Activated B cell treated with CpG ODN at 0.5 μM for 24 hours (primary cell): ENCODE measurements around the gene SMAD3. TPM values are rescaled to one million over a fixed set of nuclear protein-coding genes. Genes with fewer than 3 reads are reported as not detected.

Source experiments
- ATAC-seq: fragments of 200-7000 bp; cut with Tn5 transposase; one replicate; pipeline ENCODE4 v1.10.0; 2021; ENCODE audit warnings: low read depth, mild to moderate bottlenecking, moderate library complexity
- CTCF ChIA-PET: fragments of 350-600 bp; sonication (Branson Sonifier 250); formaldehyde crosslinking; loops from one replicate; lab custom pipeline; 2021; ENCODE audit warnings: antibody characterized with exemption; lab: Charles Lee
- POLR2A ChIA-PET: fragments of 350-600 bp; sonication (Branson Sonifier 250); formaldehyde crosslinking; loops from one replicate; lab custom pipeline; 2021; ENCODE audit warnings: antibody characterized with exemption; lab: Charles Lee
- DNase-seq: peaks from one replicate; pipeline ENCODE4 v3.0.0; 2022
- H3K27ac Mint-ChIP-seq: one replicate; pipeline ENCODE4 v1.8.0; 2020; ENCODE audit warnings: mixed read lengths
- H3K27me3 Mint-ChIP-seq: one replicate; pipeline ENCODE4 v1.8.0; 2021; ENCODE audit warnings: mixed read lengths
- H3K36me3 Mint-ChIP-seq: one replicate; pipeline ENCODE4 v1.8.0; 2021; ENCODE audit warnings: low read depth, mixed read lengths
- H3K4me1 Mint-ChIP-seq: one replicate; pipeline ENCODE4 v1.8.0; 2021; ENCODE audit warnings: mixed read lengths
- H3K4me3 Mint-ChIP-seq: one replicate; pipeline ENCODE4 v1.8.0; 2020; ENCODE audit warnings: mild to moderate bottlenecking, mixed read lengths
- H3K9me3 Mint-ChIP-seq: one replicate; pipeline ENCODE4 v1.8.0; 2020; ENCODE audit warnings: mixed read lengths
- intact Hi-C: fragments of 100-400 bp; cut with micrococcal nuclease; formaldehyde crosslinking; loops from one replicate; pipeline ENCODE4 v1.15.1; 2024
- total RNA-seq: library from RNA; stranded (reverse); gene quantifications from 2 replicates; pipeline ENCODE4 v1.2.3, GENCODE V29; 2022
- TF ChIP-seq, protein P1 (sequence below): fragments of 200-600 bp; IDR thresholded peaks from one replicate; pipeline ENCODE4 v1.8.0; 2022; ENCODE audit warnings: antibody characterized with exemption, mild to moderate bottlenecking

The SMAD3 gene
- total RNA-seq, 1 donor from 2014 or later = 118 TPM

DNA sequence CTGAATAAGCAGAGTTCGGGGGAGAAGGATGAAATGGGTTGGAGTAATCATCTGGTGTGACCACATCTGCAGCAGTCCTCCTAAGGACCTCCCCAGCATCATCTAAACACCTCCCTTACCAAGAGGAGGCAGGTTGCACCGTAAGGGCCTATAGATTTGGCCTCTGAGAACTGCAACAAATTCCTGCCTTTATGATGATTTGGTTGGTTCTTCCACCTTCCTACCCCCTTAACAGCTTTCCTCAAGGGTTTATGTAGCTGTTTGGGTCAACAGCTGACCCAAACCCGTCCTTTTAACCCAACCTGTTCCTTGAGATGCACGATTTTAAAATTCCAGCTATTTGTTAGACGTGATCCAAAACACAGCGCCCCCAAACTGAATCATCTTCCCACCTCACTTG lies 130.8 kb downstream of the SMAD3 start:
- DNase-seq = no peak
- POLR2A ChIA-PET = interaction anchor here (0.6 to 1.8 kb wide), 3 partner anchors 112 to 147 kb away, joined by 4 to 10 read pairs (median 4); partner anchors contain the start of gene SMAD3
- H3K4me1 Mint-ChIP-seq = peaks cover 21% of the 10 kb centered on the region
- H3K27ac Mint-ChIP-seq = no peak overlapping the region
- no peaks in the 10 kb centered on the region for H3K9me3 Mint-ChIP-seq
- no peak for ATAC-seq
- H3K4me3 Mint-ChIP-seq = no peak overlapping the region
- H3K27me3 Mint-ChIP-seq = no peaks in the 10 kb centered on the region
- H3K36me3 Mint-ChIP-seq = peaks cover 51% of the 10 kb centered on the region
- intact Hi-C loops = no loop called here
- TF ChIP-seq, protein P1, sequence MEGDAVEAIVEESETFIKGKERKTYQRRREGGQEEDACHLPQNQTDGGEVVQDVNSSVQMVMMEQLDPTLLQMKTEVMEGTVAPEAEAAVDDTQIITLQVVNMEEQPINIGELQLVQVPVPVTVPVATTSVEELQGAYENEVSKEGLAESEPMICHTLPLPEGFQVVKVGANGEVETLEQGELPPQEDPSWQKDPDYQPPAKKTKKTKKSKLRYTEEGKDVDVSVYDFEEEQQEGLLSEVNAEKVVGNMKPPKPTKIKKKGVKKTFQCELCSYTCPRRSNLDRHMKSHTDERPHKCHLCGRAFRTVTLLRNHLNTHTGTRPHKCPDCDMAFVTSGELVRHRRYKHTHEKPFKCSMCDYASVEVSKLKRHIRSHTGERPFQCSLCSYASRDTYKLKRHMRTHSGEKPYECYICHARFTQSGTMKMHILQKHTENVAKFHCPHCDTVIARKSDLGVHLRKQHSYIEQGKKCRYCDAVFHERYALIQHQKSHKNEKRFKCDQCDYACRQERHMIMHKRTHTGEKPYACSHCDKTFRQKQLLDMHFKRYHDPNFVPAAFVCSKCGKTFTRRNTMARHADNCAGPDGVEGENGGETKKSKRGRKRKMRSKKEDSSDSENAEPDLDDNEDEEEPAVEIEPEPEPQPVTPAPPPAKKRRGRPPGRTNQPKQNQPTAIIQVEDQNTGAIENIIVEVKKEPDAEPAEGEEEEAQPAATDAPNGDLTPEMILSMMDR = no peak
- CTCF ChIA-PET = no interaction called here

DNA sequence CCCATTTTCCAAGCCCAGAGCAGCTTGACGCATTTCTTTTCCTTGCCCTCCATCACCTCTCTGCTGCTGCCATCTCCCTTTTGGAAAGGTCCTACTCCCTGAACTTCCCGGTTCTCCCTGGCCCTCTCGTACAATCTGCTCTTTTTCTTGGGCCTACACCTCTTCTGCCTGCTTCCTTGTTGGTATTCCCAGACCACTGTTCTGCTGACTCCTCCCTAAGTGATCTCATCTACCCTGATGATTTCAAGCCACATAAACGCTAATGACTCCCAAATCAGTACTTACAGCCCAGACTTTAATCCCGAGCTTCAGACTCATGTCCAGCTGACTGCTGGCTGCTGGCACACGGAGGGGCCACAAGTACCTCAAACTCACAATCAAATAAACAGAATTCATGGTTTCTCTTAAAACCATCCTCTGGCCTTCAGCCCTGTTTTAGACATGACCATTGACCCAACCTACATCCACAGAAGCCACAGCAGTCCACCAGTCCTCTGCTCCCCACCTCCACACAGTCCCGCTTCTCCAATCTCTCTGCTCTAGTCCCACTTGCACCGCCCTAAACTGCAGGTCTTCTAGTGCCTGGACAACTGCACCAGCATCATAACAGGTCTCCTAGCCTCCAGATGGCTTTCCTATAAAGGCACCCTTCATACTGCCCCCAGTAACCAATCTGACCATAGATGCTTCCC lies 131.4 kb downstream of the SMAD3 start:
- Mint-ChIP-seq H3K27me3 (no peaks in the 10 kb centered on the region), H3K27ac (peak overlapping the region; percentile 27), H3K9me3 (no peaks in the 10 kb centered on the region), H3K4me1 (peaks cover 21% of the 10 kb centered on the region), H3K4me3 (no peak overlapping the region), H3K36me3 (peaks cover 51% of the 10 kb centered on the region)
- TF ChIP-seq, protein P1 = no peak
- ChIA-PET CTCF (no interaction called here), POLR2A (interaction anchor here (0.7 kb wide), 1 partner anchor 113 kb away, joined by 4 read pairs; no protein-coding TSS in a partner anchor)
- intact Hi-C loops = no loop called here
- no peak for ATAC-seq
- no peak for DNase-seq

DNA sequence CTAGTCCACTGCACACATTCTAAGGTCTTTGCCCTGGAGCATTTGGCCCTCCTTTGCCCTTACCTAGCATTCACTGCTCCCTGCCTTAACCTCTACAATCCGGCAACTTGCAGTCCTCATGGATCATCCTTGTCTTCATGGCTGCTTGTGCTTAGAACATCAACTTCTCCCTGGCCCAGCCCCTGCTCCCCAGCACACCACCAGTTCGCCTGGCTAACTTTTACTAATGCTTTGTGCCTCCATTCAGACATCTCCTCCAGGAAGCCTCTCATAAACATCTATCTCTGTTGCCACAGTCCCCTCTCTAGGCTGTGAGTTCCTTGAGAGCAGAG lies 131.9 kb downstream of the SMAD3 start:
- no peaks in the 10 kb centered on the region for H3K9me3 Mint-ChIP-seq
- intact Hi-C loops = no loop called here
- H3K27ac Mint-ChIP-seq = peak overlapping the region; percentile 27
- ATAC-seq (no peak), DNase-seq (no peak)
- TF ChIP-seq, protein P1 = no peak
- peaks cover 21% of the 10 kb centered on the region for H3K4me1 Mint-ChIP-seq
- peaks cover 51% of the 10 kb centered on the region for H3K36me3 Mint-ChIP-seq
- H3K4me3 Mint-ChIP-seq = no peak overlapping the region
- CTCF ChIA-PET = no interaction called here
- POLR2A ChIA-PET = interaction anchor here (1.6 kb wide), 1 partner anchor 111 kb away, joined by 4 read pairs; no protein-coding TSS in a partner anchor
- H3K27me3 Mint-ChIP-seq = no peaks in the 10 kb centered on the region

GRCh38 chr15:67198157-67198754 lies 132.9 kb downstream of the SMAD3 start:
- ATAC-seq (peak; percentile 71), DNase-seq (no peak)
- ChIA-PET POLR2A (interaction anchor here (1.6 kb wide), 1 partner anchor 112 kb away, joined by 4 read pairs; no protein-coding TSS in a partner anchor), CTCF (no interaction called here)
- Mint-ChIP-seq H3K4me3 (no peak overlapping the region), H3K36me3 (peaks cover 51% of the 10 kb centered on the region), H3K4me1 (peaks cover 21% of the 10 kb centered on the region), H3K27ac (peak overlapping the region; percentile 50), H3K9me3 (no peaks in the 10 kb centered on the region), H3K27me3 (no peaks in the 10 kb centered on the region)
- intact Hi-C loops = no loop called here
- TF ChIP-seq, protein P1 = no peak

DNA sequence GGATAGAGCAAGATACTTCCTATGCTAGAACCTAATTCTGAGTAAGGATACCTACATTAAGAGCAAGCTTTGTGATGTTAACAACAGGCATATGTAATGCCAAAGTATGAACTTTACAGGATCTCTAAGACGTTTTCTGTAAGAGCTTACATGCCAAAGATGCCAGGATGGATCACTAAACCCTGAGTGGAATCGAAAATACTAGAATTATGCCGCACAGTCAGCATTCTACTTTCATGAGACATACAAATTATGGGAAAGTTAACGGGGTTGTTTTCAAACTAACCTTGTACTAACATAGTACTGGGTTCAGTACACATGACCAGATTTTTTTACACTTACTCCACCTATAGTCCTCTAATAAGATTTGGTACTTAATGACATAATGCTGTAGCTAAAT lies 134.0 kb downstream of the SMAD3 start:
- H3K4me1 Mint-ChIP-seq = peaks cover 21% of the 10 kb centered on the region
- intact Hi-C loops = no loop called here
- no peaks in the 10 kb centered on the region for H3K9me3 Mint-ChIP-seq
- DNase-seq = no peak
- ChIA-PET CTCF (no interaction called here), POLR2A (no interaction called here)
- H3K27me3 Mint-ChIP-seq = no peaks in the 10 kb centered on the region
- H3K4me3 Mint-ChIP-seq = no peak overlapping the region
- no peak overlapping the region for H3K27ac Mint-ChIP-seq
- no peak for ATAC-seq
- H3K36me3 Mint-ChIP-seq = peaks cover 50% of the 10 kb centered on the region
- TF ChIP-seq, protein P1 = no peak
